Peyer's patch (tissue), 4 donors: ENCODE measurements around the gene IQSEC3.

Experiments used
- CTCF ChIP-seq, 6 experiments: fragments of 450-650 bp in 4 of 6; fragments of 200-600 bp in 2 of 6; sonication (generic) in 1 of 6; IDR thresholded peaks; one replicate each; pipeline ENCODE4 v1.5.1; 2017 to 2019; ENCODE audit warnings: antibody characterized with exemption in 6 of 6, mild to moderate bottlenecking in 3 of 6, moderate library complexity in 1 of 6
- POLR2A ChIP-seq, 2 donors: fragments of 450-650 bp; IDR thresholded peaks; one replicate each; pipeline ENCODE4 v1.5.1; 2017; ENCODE audit warnings: antibody characterized with exemption in 2 of 2, mild to moderate bottlenecking in 2 of 2, moderate library complexity in 2 of 2

- TF ChIP-seq CTCF (IDR thresholded peaks at IDR 0.05) (no peak), POLR2A (IDR thresholded peaks at IDR 0.05) (no peak)
Measured at GRCh38 chr12:195951-196350, 129.4 kb downstream of the IQSEC3 start.
